Measurements from ENCODE around the gene GDAP1L1. TPM values are rescaled to one million over a fixed set of nuclear protein-coding genes. Genes with fewer than 3 reads are reported as not detected.
A peak's percentile ranks its signal among the peaks of the same experiment; 100 is the strongest.

GDAP1L1 gene
- total and polyA plus RNA-seq, 8 donors = 0.25 to 1.5 (median 0.61) TPM; not detected in 3

DNA sequence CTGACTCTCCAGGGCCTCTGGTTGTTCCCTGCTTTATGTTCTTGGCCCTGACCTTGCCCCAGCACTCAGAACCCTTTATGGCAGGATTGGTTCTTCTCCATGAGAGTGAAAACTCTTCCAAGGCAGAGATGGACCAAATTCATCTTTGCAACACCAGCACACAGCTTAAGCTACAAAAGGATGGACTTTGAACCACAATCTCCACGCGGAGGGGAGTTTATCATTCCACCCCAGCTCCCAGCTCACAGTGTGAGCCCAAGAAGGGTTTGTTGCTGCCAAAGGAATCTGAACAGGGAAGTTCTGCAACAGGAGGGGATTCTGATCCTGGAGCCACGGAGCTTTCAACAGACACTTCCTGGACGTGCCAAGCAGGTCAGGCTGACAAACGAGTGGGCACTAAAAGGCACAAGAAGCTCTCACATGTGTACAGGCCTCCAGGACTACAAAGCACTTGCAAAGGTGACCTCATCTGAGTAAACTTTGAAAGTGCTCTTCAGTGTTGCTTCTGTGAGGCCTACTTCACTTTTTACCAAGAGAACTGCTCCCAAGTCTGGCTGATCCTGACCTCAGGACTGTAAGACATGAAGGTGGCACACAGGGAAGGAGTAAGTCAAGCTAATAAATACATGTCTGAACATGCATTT, 55.0 kb downstream of the GDAP1L1 start:
- TF ChIP-seq CTCF (IDR thresholded peaks at IDR 0.05) = no peak
- TF ChIP-seq POLR2AphosphoS5 (IDR thresholded peaks at IDR 0.05) = no peak
- no peak for TF ChIP-seq EP300 (IDR thresholded peaks at IDR 0.05)
- no peak for TF ChIP-seq POLR2A (IDR thresholded peaks at IDR 0.05)
- Histone ChIP-seq H3K36me3 (peaks cover 3 to 26% (median 15%) of the 10 kb centered on the region in 4 donors), H3K9me3 (peaks cover 0 to 2% (median 0%) of the 10 kb centered on the region in 4 donors), H3K27ac (no peak overlapping the region), H3K4me1 (peaks cover 0 to 9% (median 4%) of the 10 kb centered on the region in 4 donors), H3K27me3 (no peaks in the 10 kb centered on the region), H3K4me3 (no peak overlapping the region)
- WGBS, 5 donors = 25 to 49% (median 34%) methylated on average over 3 to 5 of the region's 5 CpGs
- DNase-seq = peak in 1 of 2 donors; percentile 53
- intact Hi-C loops (cut with DNase I; ENCODE audit: low total_unique reads) = no loop called here

DNA sequence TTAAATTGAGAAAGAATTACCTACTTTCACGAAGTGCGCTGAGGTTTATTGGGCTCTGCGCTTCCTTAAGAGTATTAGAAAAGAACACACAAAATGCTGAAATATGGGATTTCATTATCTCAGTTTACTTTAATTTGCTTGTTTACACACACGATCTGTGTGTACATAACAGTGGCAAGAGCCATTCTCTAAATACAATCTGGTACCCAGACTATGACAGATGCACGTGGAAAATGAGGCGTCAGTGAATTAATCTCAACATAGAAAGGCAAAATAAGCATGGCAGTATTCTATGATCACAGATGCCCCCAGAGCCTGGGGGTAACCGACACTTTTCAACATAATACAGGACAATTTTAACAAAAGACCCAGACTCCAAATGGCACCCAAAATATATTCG, 55.6 kb downstream of the GDAP1L1 start:
- H3K27me3 ChIP-seq = no peaks in the 10 kb centered on the region
- H3K4me3 ChIP-seq = no peak overlapping the region
- peaks cover 0 to 2% (median 0%) of the 10 kb centered on the region in 4 donors for H3K9me3 ChIP-seq
- no peak for DNase-seq
- H3K27ac ChIP-seq = no peak overlapping the region
- intact Hi-C loops (cut with DNase I; ENCODE audit: low total_unique reads) = no loop called here
- peaks cover 0 to 9% (median 4%) of the 10 kb centered on the region in 4 donors for H3K4me1 ChIP-seq
- peaks cover 3 to 29% (median 15%) of the 10 kb centered on the region in 4 donors for H3K36me3 ChIP-seq
- 73 to 76% (median 74%) methylated on average over 8 of the region's 8 CpGs for WGBS, 5 donors
- TF ChIP-seq POLR2A (IDR thresholded peaks at IDR 0.05) (no peak), POLR2AphosphoS5 (IDR thresholded peaks at IDR 0.05) (no peak), EP300 (IDR thresholded peaks at IDR 0.05) (no peak), CTCF (IDR thresholded peaks at IDR 0.05) (no peak)

GRCh38 chr20:44304383-44304782, 57.3 kb downstream of the GDAP1L1 start:
- TF ChIP-seq POLR2AphosphoS5 (IDR thresholded peaks at IDR 0.05) (no peak), CTCF (IDR thresholded peaks at IDR 0.05) (no peak), EP300 (IDR thresholded peaks at IDR 0.05) (no peak), POLR2A (IDR thresholded peaks at IDR 0.05) (no peak)
- no peak for DNase-seq
- Histone ChIP-seq H3K27me3 (no peaks in the 10 kb centered on the region), H3K4me1 (peaks cover 0 to 19% (median 9%) of the 10 kb centered on the region in 4 donors), H3K4me3 (no peak overlapping the region), H3K27ac (no peak overlapping the region), H3K9me3 (peaks cover 0 to 2% (median 0%) of the 10 kb centered on the region in 4 donors), H3K36me3 (peaks cover 3 to 29% (median 15%) of the 10 kb centered on the region in 4 donors)
- intact Hi-C loops (cut with DNase I; ENCODE audit: low total_unique reads) = no loop called here

DNA sequence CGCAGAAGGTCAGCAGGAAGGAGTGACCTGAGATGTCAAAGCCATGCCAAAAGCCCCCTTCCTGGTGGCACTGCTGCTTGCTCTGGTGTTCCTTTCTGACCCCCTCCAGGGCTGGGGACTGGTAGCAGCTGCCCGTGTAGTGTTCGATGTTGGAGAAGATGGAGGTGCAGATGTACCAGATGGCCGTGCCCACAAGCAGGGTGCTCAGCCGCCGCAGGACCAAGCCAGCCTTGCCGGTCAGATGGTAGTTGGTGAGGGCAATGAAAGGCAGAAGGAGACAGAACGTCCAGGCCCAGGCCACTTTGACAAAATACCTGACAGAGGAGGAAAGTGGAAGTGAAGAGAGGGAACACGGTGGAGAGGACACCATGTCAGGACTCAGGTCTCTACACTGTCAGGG, 59.8 kb downstream of the GDAP1L1 start:
- peaks cover 5 to 32% (median 29%) of the 10 kb centered on the region in 4 donors for H3K4me1 ChIP-seq
- H3K4me3 ChIP-seq = no peak overlapping the region
- 88 to 95% (median 93%) methylated on average over 9 of the region's 9 CpGs for WGBS, 5 donors
- no peak overlapping the region for H3K27ac ChIP-seq
- intact Hi-C loops (cut with DNase I; ENCODE audit: low total_unique reads) = loop anchor here (5.0 kb wide), 1 partner anchor 90 kb away; no protein-coding TSS in a partner anchor
- H3K27me3 ChIP-seq = no peaks in the 10 kb centered on the region
- peaks cover 3 to 29% (median 15%) of the 10 kb centered on the region in 4 donors for H3K36me3 ChIP-seq
- H3K9me3 ChIP-seq = no peaks in the 10 kb centered on the region
- DNase-seq = no peak
- TF ChIP-seq POLR2AphosphoS5 (IDR thresholded peaks at IDR 0.05) (no peak), CTCF (IDR thresholded peaks at IDR 0.05) (no peak), POLR2A (IDR thresholded peaks at IDR 0.05) (no peak), EP300 (IDR thresholded peaks at IDR 0.05) (no peak)

Data from stomach (tissue), 9 donors.